SU-DHL-6 (cell line): ENCODE data around the gene CPAMD8.

Experiments
- H2AFZ ChIP-seq: fragments of 200-600 bp; sonication (generic); 2 replicates; pipeline ENCODE4 v1.6.1; 2014; ENCODE audit warnings: low read depth, mild to moderate bottlenecking, moderate library complexity, mixed read lengths, antibody characterized with exemption, low read length; ENCODE audit not compliant: severe bottlenecking
- H3F3A ChIP-seq: fragments of 200-600 bp; shearing (Covaris generic); 2 replicates; pipeline ENCODE4 v1.6.0; 2016; ENCODE audit warnings: antibody characterized with exemption, mild to moderate bottlenecking; ENCODE audit not compliant: insufficient read depth
- H3K27ac ChIP-seq: fragments of 200-600 bp; sonication (generic); 2 replicates; pipeline ENCODE4 v1.5.1; 2016; ENCODE audit warnings: low read depth, mild to moderate bottlenecking, low read length, moderate library complexity, mixed read lengths
- H3K27me3 ChIP-seq: fragments of 200-600 bp; sonication (generic), shearing (Covaris generic); 2 replicates; pipeline ENCODE4 v1.6.0; 2014; ENCODE audit warnings: mild to moderate bottlenecking, low read length
- H3K36me3 ChIP-seq: fragments of 200-600 bp; sonication (generic); 2 replicates; pipeline ENCODE4 v1.6.1; 2014; ENCODE audit warnings: mild to moderate bottlenecking, low read length, mixed read lengths
- H3K4me2 ChIP-seq: fragments of 300-600, 200-600 bp; shearing (Covaris generic), sonication (generic); 2 replicates; pipeline ENCODE4 v1.6.0; 2014; ENCODE audit warnings: low read length, low read depth, mild to moderate bottlenecking; ENCODE audit not compliant: poor library complexity, severe bottlenecking
- H3K4me3 ChIP-seq: fragments of 200-600 bp; sonication (generic); 2 replicates; pipeline ENCODE4 v1.5.1; 2014; ENCODE audit warnings: antibody characterized with exemption, low read length, mild to moderate bottlenecking, mixed read lengths; ENCODE audit not compliant: insufficient read depth, poor library complexity, severe bottlenecking
- H3K79me2 ChIP-seq: fragments of 200-600 bp; sonication (generic); 2 replicates; pipeline ENCODE4 v1.6.1; 2014; ENCODE audit warnings: mild to moderate bottlenecking, low read length, moderate library complexity; ENCODE audit not compliant: insufficient read depth
- H3K9ac ChIP-seq: fragments of 200-600 bp; sonication (generic); 2 replicates; pipeline ENCODE4 v1.7.0; 2014; ENCODE audit warnings: mild to moderate bottlenecking, low read length
- H3K9me2 ChIP-seq: fragments of 200-600 bp; sonication (generic); replicated peaks from 2 replicates; pipeline ENCODE4 v1.6.1; 2014; ENCODE audit warnings: low read length; ENCODE audit not compliant: insufficient read depth
- H3K9me3 ChIP-seq: fragments of 200-600 bp; sonication (generic); 2 replicates; pipeline ENCODE4 v1.6.1; 2014; ENCODE audit warnings: low read length, mixed read lengths; ENCODE audit not compliant: insufficient read depth
- H4K20me1 ChIP-seq: fragments of 200-600 bp; sonication (generic); 2 replicates; pipeline ENCODE4 v1.6.1; 2014; ENCODE audit warnings: low read depth, mild to moderate bottlenecking, antibody characterized with exemption, low read length, moderate library complexity, mixed read lengths
- CTCF ChIP-seq: fragments of 200-600 bp; sonication (generic); IDR thresholded peaks from one replicate; pipeline ENCODE4 v1.5.1; 2017; ENCODE audit warnings: antibody characterized with exemption, mild to moderate bottlenecking, low read length, moderate library complexity; ENCODE audit not compliant: insufficient read depth, poor library complexity, severe bottlenecking
- EZH2phosphoT487 ChIP-seq: fragments of 200-600 bp; sonication (generic), shearing (Covaris generic); conservative IDR thresholded peaks from 2 replicates; pipeline ENCODE4 v1.6.1; 2018; ENCODE audit warnings: mild to moderate bottlenecking, antibody characterized with exemption, low read length, moderate library complexity, mixed read lengths

The CPAMD8 gene

GRCh38 chr19:17031741-17032140 lies 5.1 kb upstream of the CPAMD8 start:
- Histone ChIP-seq H3K9ac (no peak overlapping the region), H3K9me3 (no peaks in the 10 kb centered on the region), H2AFZ (no peak overlapping the region), H3K27ac (no peak overlapping the region), H3K79me2 (no peaks in the 10 kb centered on the region), H3K4me2 (no peak overlapping the region), H3F3A (no peaks in the 10 kb centered on the region), H3K4me3 (no peak overlapping the region), H4K20me1 (no peaks in the 10 kb centered on the region), H3K36me3 (no peaks in the 10 kb centered on the region), H3K27me3 (no peaks in the 10 kb centered on the region), H3K9me2 (no peaks in the 10 kb centered on the region)
- TF ChIP-seq CTCF: no peak

GRCh38 chr19:17027535-17027975 lies 945 bp upstream of the CPAMD8 start:
- H3K4me3 ChIP-seq: no peak overlapping the region
- no peak overlapping the region for H3K9ac ChIP-seq
- no peaks in the 10 kb centered on the region for H3F3A ChIP-seq
- no peaks in the 10 kb centered on the region for H3K9me3 ChIP-seq
- TF ChIP-seq CTCF (no peak), EZH2phosphoT487 (no peak)
- H4K20me1 ChIP-seq: no peaks in the 10 kb centered on the region
- H3K27ac ChIP-seq: no peak overlapping the region
- H2AFZ ChIP-seq: no peak overlapping the region
- no peaks in the 10 kb centered on the region for H3K36me3 ChIP-seq
- H3K9me2 ChIP-seq: no peaks in the 10 kb centered on the region
- H3K27me3 ChIP-seq: no peaks in the 10 kb centered on the region
- no peaks in the 10 kb centered on the region for H3K79me2 ChIP-seq
- H3K4me2 ChIP-seq: no peak overlapping the region

DNA sequence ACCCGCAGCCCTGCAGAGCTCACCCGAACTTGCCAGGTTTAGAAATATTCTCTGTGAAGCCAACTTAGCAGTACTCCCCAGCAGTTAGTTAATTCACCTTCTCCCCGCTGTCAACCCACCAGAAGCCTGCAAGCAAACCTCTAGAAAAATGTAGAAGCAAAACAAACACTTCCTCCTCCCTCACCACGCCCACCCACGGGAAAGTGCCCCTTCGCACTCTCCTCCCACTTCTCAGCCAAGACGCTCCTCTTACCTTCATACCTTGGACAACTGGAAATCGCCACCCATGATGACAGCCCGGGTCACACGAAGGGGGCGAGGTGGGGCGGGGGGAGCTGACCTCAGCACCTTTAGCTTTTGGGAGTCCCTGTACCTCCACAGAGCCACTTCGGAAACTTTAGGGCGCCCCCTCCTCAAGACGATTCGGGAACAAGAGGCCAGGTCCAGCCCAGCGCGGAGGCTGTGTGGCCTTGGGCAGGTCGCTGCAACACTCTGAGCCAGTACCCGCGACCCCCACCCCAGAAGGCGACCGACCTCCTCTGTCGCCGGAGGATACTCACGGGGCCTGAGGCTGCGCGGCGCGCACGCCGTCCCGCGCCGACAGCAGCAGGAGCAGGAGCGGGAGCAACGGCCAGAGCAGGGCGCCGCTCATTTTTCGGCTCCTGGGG lies 485 bp downstream of the CPAMD8 start:
- H3K79me2 ChIP-seq: no peaks in the 10 kb centered on the region
- no peak overlapping the region for H3K27ac ChIP-seq
- H4K20me1 ChIP-seq: no peaks in the 10 kb centered on the region
- H3K36me3 ChIP-seq: no peaks in the 10 kb centered on the region
- no peak overlapping the region for H3K9ac ChIP-seq
- H3K9me3 ChIP-seq: no peaks in the 10 kb centered on the region
- no peak overlapping the region for H2AFZ ChIP-seq
- no peak overlapping the region for H3K4me2 ChIP-seq
- no peaks in the 10 kb centered on the region for H3K9me2 ChIP-seq
- no peaks in the 10 kb centered on the region for H3K27me3 ChIP-seq
- H3K4me3 ChIP-seq: no peak overlapping the region
- no peaks in the 10 kb centered on the region for H3F3A ChIP-seq
- TF ChIP-seq CTCF (no peak), EZH2phosphoT487 (no peak)
